H9 (cell line): ENCODE measurements around the gene SLC18B1. TPM values are rescaled to one million over a fixed set of nuclear protein-coding genes. Genes with fewer than 3 reads are reported as not detected.

Experiments used
- DNase-seq: peaks from one replicate; pipeline ENCODE4 v3.0.0-alpha.2; 2017
- H2AFZ ChIP-seq: one replicate; pipeline ENCODE4 v1.6.1; 2013; ENCODE audit warnings: mild to moderate bottlenecking, low read length, control low read depth, moderate library complexity
- H2AK5ac ChIP-seq: 2 replicates; pipeline ENCODE4 v1.6.1; 2013; ENCODE audit warnings: low read length, control low read depth, mixed read lengths; ENCODE audit not compliant: insufficient read length
- H2BK120ac ChIP-seq: one replicate; pipeline ENCODE4 v1.6.1; 2013; ENCODE audit warnings: low read depth, mild to moderate bottlenecking, low read length, control low read depth, inconsistent platforms; ENCODE audit not compliant: poor library complexity, severe bottlenecking
- H2BK12ac ChIP-seq: 2 replicates; pipeline ENCODE4 v1.6.1; 2013; ENCODE audit warnings: low read length, control low read depth, mixed read lengths, low read depth; ENCODE audit not compliant: insufficient read length
- H2BK15ac ChIP-seq: 2 replicates; pipeline ENCODE4 v1.6.1; 2013; ENCODE audit warnings: low read depth, low read length, control low read depth
- H2BK20ac ChIP-seq: one replicate; pipeline ENCODE4 v1.6.1; 2013; ENCODE audit warnings: low read depth, mild to moderate bottlenecking, low read length, control low read depth, inconsistent platforms; ENCODE audit not compliant: poor library complexity, severe bottlenecking
- H2BK5ac ChIP-seq: 2 replicates; pipeline ENCODE4 v1.6.1; 2013; ENCODE audit warnings: low read length, control low read depth, mixed read lengths; ENCODE audit not compliant: insufficient read length
- H3K14ac ChIP-seq: 2 replicates; pipeline ENCODE4 v1.6.1; 2013; ENCODE audit warnings: low read length, control low read depth; ENCODE audit not compliant: insufficient read depth
- H3K18ac ChIP-seq: 2 replicates; pipeline ENCODE4 v1.6.1; 2013; ENCODE audit warnings: low read depth, mild to moderate bottlenecking, mixed read lengths, low read length, control low read depth; ENCODE audit not compliant: insufficient read length
- H3K23ac ChIP-seq: 2 replicates; pipeline ENCODE4 v1.6.1; 2013; ENCODE audit warnings: low read length, control low read depth, mixed read lengths, low read depth; ENCODE audit not compliant: insufficient read length
- H3K23me2 ChIP-seq: 2 replicates; pipeline ENCODE4 v1.6.1; 2013; ENCODE audit warnings: low read depth, mild to moderate bottlenecking, mixed read lengths, low read length, control low read depth; ENCODE audit not compliant: insufficient read length, poor library complexity, severe bottlenecking
- H3K27ac ChIP-seq: 2 replicates; pipeline ENCODE4 v1.5.1; 2013; ENCODE audit warnings: low read length, control low read depth, mixed read lengths, low read depth; ENCODE audit not compliant: insufficient read length
- H3K27me3 ChIP-seq: 2 replicates; pipeline ENCODE4 v1.6.1; 2013; ENCODE audit warnings: low read length, control low read depth, inconsistent platforms; ENCODE audit not compliant: insufficient read depth
- H3K4ac ChIP-seq: 2 replicates; pipeline ENCODE4 v1.6.1; 2013; ENCODE audit warnings: low read depth, mild to moderate bottlenecking, control low read depth, inconsistent platforms, low read length, moderate library complexity
- H3K4me1 ChIP-seq: 2 replicates; pipeline ENCODE4 v1.6.1; 2013; ENCODE audit warnings: low read length, control low read depth, inconsistent platforms; ENCODE audit not compliant: insufficient read depth
- H3K4me2 ChIP-seq: 2 replicates; pipeline ENCODE4 v1.6.1; 2013; ENCODE audit warnings: low read length, control low read depth, mixed read lengths; ENCODE audit not compliant: insufficient read length, insufficient read depth
- H3K56ac ChIP-seq: 2 replicates; pipeline ENCODE4 v1.6.1; 2013; ENCODE audit warnings: low read depth, mild to moderate bottlenecking, mixed read lengths, low read length, control low read depth; ENCODE audit not compliant: insufficient read length
- H3K79me1 ChIP-seq: 2 replicates; pipeline ENCODE4 v1.6.1; 2013; ENCODE audit warnings: low read depth, mild to moderate bottlenecking, moderate library complexity, low read length, control low read depth, inconsistent platforms; ENCODE audit not compliant: insufficient read depth, poor library complexity, severe bottlenecking
- H3K79me2 ChIP-seq: 2 replicates; pipeline ENCODE4 v1.6.1; 2013; ENCODE audit warnings: low read length, control low read depth, inconsistent platforms; ENCODE audit not compliant: insufficient read depth
- H3K9ac ChIP-seq: 2 replicates; pipeline ENCODE4 v1.6.1; 2013; ENCODE audit warnings: low read length, control low read depth, mixed read lengths; ENCODE audit not compliant: insufficient read length; ENCODE audit errors: extremely low read depth
- H3K9me3 ChIP-seq: one replicate; pipeline ENCODE4 v1.6.1; 2013; ENCODE audit warnings: low read depth, low read length, inconsistent platforms; ENCODE audit not compliant: control insufficient read depth
- H3T11ph ChIP-seq: one replicate; pipeline ENCODE4 v1.6.1; 2013; ENCODE audit warnings: mild to moderate bottlenecking, low read length, control low read depth, inconsistent platforms
- H4K20me1 ChIP-seq: one replicate; pipeline ENCODE4 v1.6.1; 2013; ENCODE audit not compliant: control insufficient read depth, insufficient read length, insufficient read depth
- H4K5ac ChIP-seq: 2 replicates; pipeline ENCODE4 v1.6.1; 2013; ENCODE audit warnings: low read depth, mild to moderate bottlenecking, mixed read lengths, low read length, control low read depth; ENCODE audit not compliant: insufficient read length
- H4K8ac ChIP-seq: replicated peaks from 2 replicates; pipeline ENCODE4 v1.6.1; 2013; ENCODE audit warnings: low read length, control low read depth, mixed read lengths, low read depth; ENCODE audit not compliant: insufficient read length
- H4K91ac ChIP-seq: 2 replicates; pipeline ENCODE4 v1.6.1; 2013; ENCODE audit warnings: low read depth, mild to moderate bottlenecking, moderate library complexity, mixed read lengths, low read length, control low read depth; ENCODE audit not compliant: insufficient read length
- H3K27ac Mint-ChIP-seq, 3 experiments: 2 replicates in 2 of 3; 3 replicates in 1 of 3; pipeline ENCODE4 v1.8.0; 2020 to 2021; ENCODE audit warnings: mixed read lengths in 3 of 3, mild to moderate bottlenecking in 1 of 3, moderate library complexity in 1 of 3
- H3K27me3 Mint-ChIP-seq: 2 replicates; pipeline ENCODE4 v1.8.0; 2021; ENCODE audit warnings: low read depth, mild to moderate bottlenecking, moderate library complexity, mixed read lengths
- H3K36me3 Mint-ChIP-seq, 3 experiments: 2 replicates in 2 of 3; 3 replicates in 1 of 3; pipeline ENCODE4 v1.8.0; 2020 to 2021; ENCODE audit warnings: low read depth in 3 of 3, mixed read lengths in 3 of 3; ENCODE audit not compliant: insufficient read depth in 1 of 3
- H3K4me1 Mint-ChIP-seq, 2 experiments: 2 replicates each; pipeline ENCODE4 v1.8.0; 2020; ENCODE audit warnings: mixed read lengths in 2 of 2
- H3K4me3 Mint-ChIP-seq, 2 experiments: 2 replicates in 1 of 2; 3 replicates in 1 of 2; pipeline ENCODE4 v1.8.0; 2020 to 2021; ENCODE audit warnings: mild to moderate bottlenecking in 2 of 2, mixed read lengths in 2 of 2, moderate library complexity in 1 of 2
- H3K9me3 Mint-ChIP-seq, 2 experiments: 2 replicates in 1 of 2; 3 replicates in 1 of 2; pipeline ENCODE4 v1.8.0; 2020; ENCODE audit warnings: mild to moderate bottlenecking in 2 of 2, mixed read lengths in 2 of 2, moderate library complexity in 1 of 2
- CTCF ChIP-seq: fragments of 200-600 bp; sonication (generic); conservative IDR thresholded peaks from 3 replicates; pipeline ENCODE4 v1.8.0; 2021; ENCODE audit warnings: antibody characterized with exemption, mild to moderate bottlenecking
- WGBS: extraction: QIAGEN DNeasy Blood & Tissue Kit; methylation state at CpG from one replicate; pipeline ENCODE4 v1.1.7; 2013; ENCODE audit warnings: missing lambda C conversion rate, low lambda C conversion rate, mixed read lengths; ENCODE audit not compliant: insufficient read length; ENCODE audit errors: extremely low coverage; 5-methylcytosine and 5-hydroxymethylcytosine counted together
- total RNA-seq: library from RNA; stranded (reverse); gene quantifications from 2 replicates; pipeline ENCODE4 v1.2.1, GENCODE V29; 2021

Gene SLC18B1
- total RNA-seq, 1 experiment from 2014 or later, result 19.8 TPM

- H3K18ac ChIP-seq, result no peak overlapping the region
- no peaks in the 10 kb centered on the region for H3K27me3 Mint-ChIP-seq
- H3K4me1 Mint-ChIP-seq, result no peaks in the 10 kb centered on the region
- H3K4me3 Mint-ChIP-seq, result no peak overlapping the region
- H3K4ac ChIP-seq, result no peak overlapping the region
- no peaks in the 10 kb centered on the region for H3K79me1 ChIP-seq
- H3K9ac ChIP-seq, result no peak overlapping the region
- no peak overlapping the region for H2BK120ac ChIP-seq
- H3K4me1 ChIP-seq, result no peaks in the 10 kb centered on the region
- no peak overlapping the region for H2BK20ac ChIP-seq
- H2BK5ac ChIP-seq, result no peak overlapping the region
- H3K27ac ChIP-seq, result no peak overlapping the region
- no peak overlapping the region for H3K4me2 ChIP-seq
- no peaks in the 10 kb centered on the region for H3K23me2 ChIP-seq
- no peak overlapping the region for H3K56ac ChIP-seq
- no peak for DNase-seq
- H3K9me3 Mint-ChIP-seq, result no peaks in the 10 kb centered on the region
- H3T11ph ChIP-seq, result no peak overlapping the region
- H3K79me2 ChIP-seq, result no peaks in the 10 kb centered on the region
- no peak overlapping the region for H2AFZ ChIP-seq
- H3K9me3 ChIP-seq, result no peaks in the 10 kb centered on the region
- no peak overlapping the region for H4K91ac ChIP-seq
- H3K14ac ChIP-seq, result no peak overlapping the region
- no peak overlapping the region; a peak in 1 of 7 replicates for H3K27ac Mint-ChIP-seq
- H2BK12ac ChIP-seq, result no peak overlapping the region
- no peak overlapping the region for H2AK5ac ChIP-seq
- no CpG with 5 or more reads among the region's 7 CpGs for WGBS
- H3K27me3 ChIP-seq, result no peaks in the 10 kb centered on the region
- H3K36me3 Mint-ChIP-seq, result peaks cover 22 to 45% (median 44%) of the 10 kb centered on the region in 3 experiments; a peak in 6 of 7 replicates
- TF ChIP-seq CTCF, result no peak
- H3K23ac ChIP-seq, result no peak overlapping the region
- no peak overlapping the region for H4K5ac ChIP-seq
- no peaks in the 10 kb centered on the region for H4K20me1 ChIP-seq
- H2BK15ac ChIP-seq, result no peak overlapping the region
- H4K8ac ChIP-seq, result no peak overlapping the region
Measured at GRCh38 chr6:132785936-132786335, 12.5 kb downstream of the SLC18B1 start.
